ENCODE data around the gene ANKRD37.

ANKRD37 gene

DNA sequence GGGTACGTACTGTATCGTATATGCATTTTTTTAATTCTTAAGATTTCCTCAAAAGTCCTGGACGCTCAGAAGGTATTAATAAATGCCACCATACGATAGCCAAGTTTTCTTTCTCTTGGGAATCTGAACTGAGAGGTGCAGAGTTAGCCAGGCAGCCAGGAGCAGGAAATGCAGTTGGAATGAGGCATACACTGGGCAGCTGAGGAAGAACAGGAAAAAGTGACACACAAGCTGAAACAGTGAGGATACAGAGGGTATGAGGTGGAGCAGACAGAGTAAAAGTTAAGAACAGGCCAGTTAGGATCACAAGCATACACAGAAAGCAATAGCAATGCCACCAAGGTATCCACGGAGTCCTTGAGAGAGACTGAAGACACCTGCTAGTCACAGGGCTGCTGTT lies 15.8 kb downstream of the ANKRD37 start:
- no peak for DNase-seq (ENCODE audit: low read depth in 1 of 2, low spot score in 1 of 2)

- no peak for DNase-seq (ENCODE audit: low read depth in 1 of 2, low spot score in 1 of 2)
Observed at GRCh38 chr4:185416955-185417354, 20.3 kb downstream of the ANKRD37 start.

DNA sequence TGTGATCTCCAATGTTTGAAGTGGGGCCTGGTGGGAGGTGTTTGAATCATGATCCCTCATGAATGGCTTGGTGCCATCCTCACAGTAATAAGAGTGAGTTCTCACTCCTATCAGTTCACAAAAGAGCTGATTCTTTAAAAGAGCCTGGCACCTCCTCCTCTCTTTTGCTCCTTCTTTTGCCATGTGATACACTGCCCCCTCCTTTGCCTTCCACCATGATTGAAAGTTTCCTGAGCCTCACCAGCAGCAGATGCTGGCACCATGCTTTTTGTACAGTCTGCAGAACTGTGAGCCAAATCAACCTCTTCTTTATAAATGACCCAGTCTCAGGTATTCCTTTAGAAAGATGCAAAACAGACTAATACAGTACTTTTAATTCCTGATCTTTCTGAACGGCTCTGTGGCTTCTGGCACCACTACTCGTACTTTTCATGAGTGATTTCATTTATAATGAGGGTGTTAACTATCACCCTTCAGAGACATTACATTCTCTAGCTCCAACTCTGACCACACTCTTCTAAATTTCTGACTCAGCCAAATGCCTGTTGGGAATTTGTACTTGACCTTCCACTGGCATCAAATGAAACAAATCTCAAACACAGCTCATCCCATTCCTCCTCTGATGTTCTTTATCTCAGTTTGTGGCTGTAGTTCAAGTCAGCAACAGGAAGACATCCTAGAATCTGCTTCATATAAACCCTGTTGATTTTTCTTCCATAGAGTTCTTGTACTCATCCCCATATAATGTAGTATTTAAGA lies 24.9 kb downstream of the ANKRD37 start:
- DNase-seq (ENCODE audit: low read depth in 1 of 2, low spot score in 1 of 2) = no peak

DNA sequence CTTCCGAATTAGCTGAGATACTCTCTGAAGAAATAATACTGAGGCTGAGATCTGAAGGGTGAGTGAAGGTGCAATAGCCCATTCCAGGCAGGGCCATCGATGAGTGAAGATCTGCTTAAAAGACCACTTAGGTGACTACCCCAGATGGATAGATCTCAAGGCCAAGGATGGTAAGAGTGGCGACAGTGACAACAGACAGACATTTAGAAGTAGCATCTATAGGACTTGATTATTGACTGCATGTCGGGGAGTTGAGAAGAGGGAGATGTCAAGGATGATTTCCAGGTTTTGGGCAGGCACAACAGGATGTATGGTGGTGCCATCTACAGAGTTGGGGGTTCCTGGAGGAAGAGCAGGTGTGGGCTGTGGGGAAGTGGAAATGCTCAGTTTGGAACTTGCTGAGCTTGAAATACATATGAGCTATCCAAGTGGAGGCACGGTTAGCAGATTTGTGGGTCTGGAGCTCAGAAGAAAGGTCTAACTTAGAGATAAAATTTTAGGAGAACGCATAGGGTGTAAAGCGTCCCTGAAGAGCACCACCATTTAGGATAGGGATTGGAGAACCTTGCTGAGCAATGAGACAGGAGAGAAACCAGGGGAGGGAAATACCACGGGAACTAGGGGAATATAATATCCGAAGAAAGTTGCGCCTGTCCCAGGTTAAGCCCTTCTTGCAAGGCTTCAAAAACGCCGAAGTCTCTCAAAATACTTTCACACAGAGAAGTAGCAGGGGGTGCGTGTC lies 28.4 kb downstream of the ANKRD37 start:
- no peak for DNase-seq (ENCODE audit: low read depth in 1 of 2, low spot score in 1 of 2)

DNA sequence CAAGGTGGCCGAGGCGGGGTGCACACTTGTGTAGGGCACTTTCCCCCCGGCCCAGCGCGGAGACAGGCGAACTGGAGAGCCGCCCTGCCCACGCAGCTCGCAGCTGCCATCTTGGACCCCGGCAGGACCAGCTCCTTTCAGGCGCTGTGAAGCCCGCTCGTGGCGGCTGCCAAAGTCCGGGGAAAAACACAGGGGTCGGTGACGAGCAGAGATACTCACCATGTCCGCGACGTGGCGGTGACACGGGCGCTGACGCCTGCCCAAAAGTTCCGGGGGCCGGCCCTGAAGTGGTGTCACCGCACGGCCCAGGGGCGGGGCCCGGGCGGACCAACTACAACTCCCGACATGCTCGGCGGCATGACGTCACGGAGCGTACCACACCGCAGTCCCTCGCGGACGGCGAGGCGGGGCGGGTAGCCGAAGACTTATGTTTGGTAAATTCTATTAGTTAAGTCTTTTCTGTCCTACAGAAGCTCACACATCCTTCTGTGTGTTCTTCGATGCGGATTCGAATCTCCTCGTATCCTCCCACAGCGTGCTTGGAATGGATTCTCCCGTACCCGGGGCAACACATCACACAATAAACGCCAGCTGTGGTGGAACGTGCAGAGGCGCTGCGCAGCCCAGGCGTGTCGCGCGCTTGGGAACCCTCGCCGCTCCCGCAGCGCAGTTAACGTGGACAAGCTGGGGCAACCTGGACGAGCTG lies 29.2 kb downstream of the ANKRD37 start, which contains the start of gene UFSP2:
Gene UFSP2 (minus strand): TSS at position 318 of the 706 bp plus-strand sequence. CDS start 96 bp downstream, at position 222.
- DNase-seq (ENCODE audit: low read depth in 1 of 2, low spot score in 1 of 2) = peak; percentile 81 to 89

DNA sequence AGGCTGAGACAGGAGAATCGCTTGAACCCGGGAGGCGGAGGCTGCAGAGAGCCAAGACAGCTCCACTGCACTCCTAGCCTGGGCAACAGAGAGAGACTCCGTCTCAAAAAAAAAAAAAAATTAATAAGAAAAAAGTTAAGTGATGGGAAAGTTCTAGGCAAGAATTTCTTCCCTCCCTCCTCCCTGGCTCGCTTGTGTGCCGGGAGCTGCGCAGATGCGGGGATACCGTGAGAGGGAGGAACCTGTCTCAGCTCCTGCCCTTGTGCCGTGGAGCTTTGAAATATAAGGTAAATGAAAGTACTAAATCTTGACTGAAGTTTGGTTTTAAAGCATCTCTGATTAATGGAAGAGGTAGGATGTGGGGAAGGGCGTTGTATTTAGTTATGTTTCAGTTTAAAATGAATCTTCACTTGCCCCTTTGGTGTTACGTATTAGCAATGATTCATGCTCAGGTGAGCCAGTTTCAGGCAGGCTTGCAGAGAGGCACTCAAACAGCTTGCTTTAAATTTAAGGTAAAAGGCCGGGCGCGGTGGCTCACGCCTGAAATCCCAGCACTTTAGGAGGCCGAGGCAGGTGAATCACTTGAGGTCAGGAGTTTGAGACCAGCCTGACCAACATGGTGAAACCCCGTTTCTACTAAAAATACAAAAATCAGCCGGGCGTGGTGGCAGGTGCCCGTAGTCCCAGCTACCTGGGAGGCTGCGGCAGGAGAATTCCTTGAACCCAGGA lies 30.5 kb downstream of the ANKRD37 start:
- DNase-seq (ENCODE audit: low read depth in 1 of 2, low spot score in 1 of 2) = no peak

DNA sequence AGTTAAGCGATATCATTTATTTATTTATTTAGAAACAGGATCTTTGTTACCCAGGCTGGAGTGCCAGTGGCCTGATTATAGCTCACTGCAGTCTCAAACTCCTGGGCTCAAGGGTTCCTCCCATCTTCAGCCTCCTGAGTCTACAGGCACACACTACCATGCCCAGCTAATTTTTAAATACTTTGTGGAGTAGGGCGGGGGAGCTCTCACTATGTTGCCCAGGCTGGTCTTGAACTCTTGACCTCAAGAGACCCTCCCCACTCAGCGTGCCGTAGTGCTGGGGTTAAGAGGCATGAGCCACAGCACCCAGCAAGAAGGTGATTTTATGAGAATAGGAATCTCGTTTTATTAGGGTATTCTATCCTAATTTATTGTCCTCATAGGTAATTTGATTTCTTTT lies 33.0 kb downstream of the ANKRD37 start:
- no peak for DNase-seq (ENCODE audit: low read depth in 1 of 2, low spot score in 1 of 2)

- DNase-seq (ENCODE audit: low read depth in 1 of 2, low spot score in 1 of 2) = no peak
Observed at GRCh38 chr4:185435466-185435865, 38.8 kb downstream of the ANKRD37 start.

DNA sequence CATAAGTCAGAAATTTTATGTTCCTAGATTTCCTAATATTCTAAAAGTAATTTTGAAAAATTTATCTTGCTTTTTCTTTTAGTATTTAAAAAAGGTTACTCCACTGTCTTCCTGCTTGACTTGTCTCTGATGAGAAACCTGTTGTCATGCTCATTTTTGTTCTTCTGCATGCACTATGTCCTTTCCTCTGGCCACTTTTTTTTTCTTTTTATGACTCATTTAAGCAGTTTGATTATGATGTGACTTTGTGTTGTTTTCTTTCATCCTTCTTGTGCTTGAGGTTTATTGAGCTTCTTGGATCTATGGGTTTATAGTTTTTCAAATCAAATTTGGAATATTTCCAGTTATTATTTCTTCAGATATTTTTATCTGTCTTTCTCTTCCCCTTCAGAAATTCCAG lies 41.2 kb downstream of the ANKRD37 start:
- no peak for DNase-seq (ENCODE audit: low read depth in 1 of 2, low spot score in 1 of 2)

DNA sequence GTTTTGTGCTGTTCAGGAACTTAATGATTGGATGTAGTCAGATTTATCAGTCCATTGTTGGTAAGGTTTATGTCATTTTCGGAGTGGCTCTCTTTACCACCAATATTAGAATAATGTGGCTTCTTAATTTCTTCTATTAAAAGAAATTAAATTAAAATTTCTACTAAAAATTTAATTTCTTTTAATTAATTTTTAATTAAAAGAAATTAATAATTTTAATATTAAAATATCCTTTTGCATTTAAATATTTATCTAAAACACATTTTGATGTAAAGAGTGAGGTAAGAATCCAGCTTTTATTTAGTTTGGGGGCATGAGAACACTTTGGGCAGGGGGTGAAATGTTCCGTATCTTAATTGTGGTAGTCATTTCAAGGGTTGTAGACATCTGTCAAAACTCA lies 44.8 kb downstream of the ANKRD37 start:
- DNase-seq (ENCODE audit: low read depth in 1 of 2, low spot score in 1 of 2) = no peak

DNA sequence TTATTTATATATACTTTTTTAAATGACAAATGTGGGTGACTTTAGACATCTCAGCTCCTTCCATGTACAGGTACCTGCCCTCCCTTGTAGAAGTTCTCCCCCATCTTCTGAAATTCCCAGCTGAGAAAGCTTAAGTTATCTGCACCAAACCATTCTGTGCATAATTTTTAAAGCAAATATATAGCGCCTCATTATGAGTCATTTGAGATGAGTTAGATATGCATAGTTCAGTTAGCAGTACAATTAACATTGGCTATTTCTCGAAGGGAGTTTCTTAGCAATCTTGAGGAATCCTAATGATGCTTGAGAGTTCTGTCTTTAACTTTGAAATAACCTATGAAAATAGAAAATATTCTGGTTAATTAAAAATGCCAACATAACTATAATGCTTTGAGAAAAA lies 48.6 kb downstream of the ANKRD37 start:
- no peak for DNase-seq (ENCODE audit: low read depth in 1 of 2, low spot score in 1 of 2)
